GM15510 (cell line): ENCODE measurements around the gene WDR45B.

Source experiments
- POLR2A ChIP-seq: IDR thresholded peaks from 3 replicates; pipeline ENCODE4 v1.6.1; 2011; ENCODE audit warnings: borderline replicate concordance; ENCODE audit not compliant: insufficient read length; ENCODE audit errors: extremely low read depth

Gene WDR45B

GRCh38 chr17:82577300-82577699, 70.9 kb downstream of the WDR45B start:
- TF ChIP-seq POLR2A: no peak

GRCh38 chr17:82574041-82574440, 74.2 kb downstream of the WDR45B start:
- TF ChIP-seq POLR2A: no peak

GRCh38 chr17:82571855-82572254, 76.4 kb downstream of the WDR45B start:
- TF ChIP-seq POLR2A: no peak

GRCh38 chr17:82570277-82570676, 78.0 kb downstream of the WDR45B start:
- no peak for TF ChIP-seq POLR2A

GRCh38 chr17:82569621-82570020, 78.6 kb downstream of the WDR45B start:
- no peak for TF ChIP-seq POLR2A

- no peak for TF ChIP-seq POLR2A
Measured at GRCh38 chr17:82568997-82569393, 79.2 kb downstream of the WDR45B start.

- TF ChIP-seq POLR2A: no peak
Measured at GRCh38 chr17:82567286-82567685, 81.0 kb downstream of the WDR45B start.

- no peak for TF ChIP-seq POLR2A
Measured at GRCh38 chr17:82566129-82566960, 81.9 kb downstream of the WDR45B start.

GRCh38 chr17:82565551-82565950, 82.7 kb downstream of the WDR45B start:
- TF ChIP-seq POLR2A: no peak
